Coronary artery (tissue), 2 donors: Measurements from ENCODE around the gene ARL3.

Experiments used
- DNase-seq: peaks from one replicate; pipeline ENCODE4 v3.0.0-alpha.2; 2017; ENCODE audit warnings: low spot score
- H3K27ac ChIP-seq, 2 donors: fragments of 200-600 bp; sonication (generic); one replicate each; pipeline ENCODE4 v1.5.1; 2016 to 2019
- H3K4me3 ChIP-seq: fragments of 200-600 bp; sonication (generic); 2 replicates; pipeline ENCODE4 v1.5.1; 2016; ENCODE audit warnings: mild to moderate bottlenecking, moderate library complexity
- TF ChIP-seq, protein P1 (sequence below): fragments of 200-600 bp; sonication (generic); IDR thresholded peaks from one replicate; pipeline ENCODE4 v1.5.1; 2019; ENCODE audit warnings: antibody characterized with exemption

ARL3 gene

DNA sequence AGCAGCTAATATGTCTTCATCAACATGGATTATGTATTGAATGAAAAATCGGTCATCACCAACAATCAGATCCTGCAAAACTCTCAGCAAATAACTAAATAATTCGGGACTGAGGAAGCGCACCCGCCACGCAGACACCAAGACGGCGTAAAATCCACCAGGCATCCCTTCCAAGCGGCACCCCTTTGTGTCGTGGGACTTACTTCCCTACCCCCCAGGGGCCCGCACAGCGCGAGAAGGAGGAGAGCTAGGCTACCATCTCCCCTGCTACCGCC is 721 bp downstream of the ARL3 start:
- DNase-seq = no peak

DNA sequence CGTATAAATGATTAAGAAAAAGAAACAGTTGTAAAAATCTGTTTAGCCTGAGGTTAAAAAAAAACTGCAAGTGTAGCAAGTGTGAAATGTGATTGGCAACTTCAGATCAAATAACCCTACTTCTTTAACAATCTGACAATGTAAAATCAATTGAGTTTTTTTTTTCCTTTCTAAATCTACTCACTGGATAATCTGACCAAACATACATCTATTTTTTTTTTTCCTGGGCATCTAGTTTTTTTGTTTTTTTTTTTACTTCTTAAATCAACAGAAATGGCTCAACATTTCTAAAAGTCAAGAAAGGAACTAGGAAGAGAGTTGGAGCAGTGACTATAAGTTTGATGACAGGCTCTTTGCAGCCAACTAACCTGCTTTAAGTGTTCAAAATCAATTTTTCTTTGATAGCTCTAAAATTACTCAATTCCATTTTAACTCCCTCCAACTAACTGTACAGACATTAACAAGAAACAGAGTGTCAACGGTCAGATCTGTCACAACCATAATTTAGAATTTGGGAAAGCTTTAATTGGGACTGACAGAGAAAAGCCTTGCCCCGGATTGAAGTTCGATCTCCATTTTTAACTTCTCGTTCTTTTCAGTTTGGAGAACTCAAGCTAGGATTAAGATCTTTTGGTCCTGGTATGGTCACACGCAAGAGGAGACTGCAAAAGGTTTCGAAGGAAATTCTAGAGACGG is 1.2 kb downstream of the ARL3 start:
- peak overlapping the region; percentile 82 to 90 for H3K27ac ChIP-seq
- TF ChIP-seq, protein P1, sequence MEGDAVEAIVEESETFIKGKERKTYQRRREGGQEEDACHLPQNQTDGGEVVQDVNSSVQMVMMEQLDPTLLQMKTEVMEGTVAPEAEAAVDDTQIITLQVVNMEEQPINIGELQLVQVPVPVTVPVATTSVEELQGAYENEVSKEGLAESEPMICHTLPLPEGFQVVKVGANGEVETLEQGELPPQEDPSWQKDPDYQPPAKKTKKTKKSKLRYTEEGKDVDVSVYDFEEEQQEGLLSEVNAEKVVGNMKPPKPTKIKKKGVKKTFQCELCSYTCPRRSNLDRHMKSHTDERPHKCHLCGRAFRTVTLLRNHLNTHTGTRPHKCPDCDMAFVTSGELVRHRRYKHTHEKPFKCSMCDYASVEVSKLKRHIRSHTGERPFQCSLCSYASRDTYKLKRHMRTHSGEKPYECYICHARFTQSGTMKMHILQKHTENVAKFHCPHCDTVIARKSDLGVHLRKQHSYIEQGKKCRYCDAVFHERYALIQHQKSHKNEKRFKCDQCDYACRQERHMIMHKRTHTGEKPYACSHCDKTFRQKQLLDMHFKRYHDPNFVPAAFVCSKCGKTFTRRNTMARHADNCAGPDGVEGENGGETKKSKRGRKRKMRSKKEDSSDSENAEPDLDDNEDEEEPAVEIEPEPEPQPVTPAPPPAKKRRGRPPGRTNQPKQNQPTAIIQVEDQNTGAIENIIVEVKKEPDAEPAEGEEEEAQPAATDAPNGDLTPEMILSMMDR = no peak
- no peak for DNase-seq
- peak overlapping the region; percentile 94 for H3K4me3 ChIP-seq

More for the DNA sequence above, 721 bp downstream of the ARL3 start:
- TF ChIP-seq, protein P1 = peak; percentile 3
- Histone ChIP-seq H3K4me3 (peak overlapping the region; percentile 94), H3K27ac (peak overlapping the region; percentile 82 to 90)

DNA sequence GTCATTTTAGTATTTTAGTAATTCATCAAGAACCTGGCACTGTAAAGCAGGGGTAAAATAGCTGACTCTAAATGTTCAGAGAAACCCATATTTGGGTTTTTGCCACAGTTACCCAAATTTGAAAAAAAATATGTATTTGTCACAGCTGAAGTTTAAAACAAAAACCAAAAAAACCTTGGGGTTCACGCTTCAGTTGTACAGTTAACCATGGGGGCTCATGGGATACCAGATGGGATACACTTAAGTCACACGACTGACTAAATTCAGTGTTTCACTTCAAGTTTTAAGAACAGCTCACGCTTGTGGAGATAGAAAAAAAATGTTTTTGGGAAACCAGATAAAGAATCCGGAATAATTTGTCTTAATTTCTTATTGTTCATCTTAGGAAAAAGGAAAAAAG is 2.1 kb downstream of the ARL3 start:
- TF ChIP-seq, protein P1 = no peak
- DNase-seq = no peak
- H3K27ac ChIP-seq = no peak overlapping the region
- H3K4me3 ChIP-seq = no peak overlapping the region

DNA sequence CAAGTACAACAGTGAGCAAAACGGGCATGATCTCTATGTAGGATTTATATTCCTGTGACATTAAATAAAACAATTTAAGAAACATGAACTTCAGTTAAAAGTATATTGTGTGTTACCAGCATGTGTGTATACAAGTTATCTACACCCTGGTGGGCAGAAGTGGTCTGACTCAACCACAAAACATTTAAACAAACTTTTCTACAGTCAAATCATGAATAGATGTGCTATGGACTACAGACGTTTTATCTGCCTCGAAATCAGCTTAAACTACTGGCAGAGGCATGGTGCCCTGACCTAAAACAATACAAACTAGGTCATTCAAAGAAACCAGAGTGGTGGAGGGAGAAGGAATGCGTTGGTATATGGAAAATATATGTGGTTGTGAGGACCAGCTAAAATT is 3.6 kb downstream of the ARL3 start:
- no peak overlapping the region for H3K27ac ChIP-seq
- TF ChIP-seq, protein P1 = no peak
- no peak overlapping the region for H3K4me3 ChIP-seq
- DNase-seq = no peak

DNA sequence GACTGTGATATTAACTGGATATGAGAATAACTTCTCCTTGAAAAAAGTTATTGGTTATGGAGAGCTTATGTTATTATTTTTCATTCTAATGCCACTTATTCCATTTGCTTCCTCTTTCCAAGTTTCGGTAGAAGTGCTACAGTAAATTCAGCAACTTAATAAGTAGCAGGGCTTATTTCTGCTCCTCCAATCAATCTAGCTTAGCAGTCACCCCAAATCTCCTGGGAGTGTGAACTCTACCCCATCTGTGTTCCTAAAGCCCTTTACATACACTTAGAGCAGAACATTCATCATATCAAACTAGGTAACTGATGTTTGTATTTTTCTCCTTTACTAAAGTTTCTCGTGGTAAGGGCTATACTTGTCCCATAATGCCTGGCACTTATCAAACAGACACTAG is 8.7 kb downstream of the ARL3 start:
- no peak overlapping the region for H3K4me3 ChIP-seq
- H3K27ac ChIP-seq = no peak overlapping the region
- TF ChIP-seq, protein P1 = no peak
- DNase-seq = no peak

DNA sequence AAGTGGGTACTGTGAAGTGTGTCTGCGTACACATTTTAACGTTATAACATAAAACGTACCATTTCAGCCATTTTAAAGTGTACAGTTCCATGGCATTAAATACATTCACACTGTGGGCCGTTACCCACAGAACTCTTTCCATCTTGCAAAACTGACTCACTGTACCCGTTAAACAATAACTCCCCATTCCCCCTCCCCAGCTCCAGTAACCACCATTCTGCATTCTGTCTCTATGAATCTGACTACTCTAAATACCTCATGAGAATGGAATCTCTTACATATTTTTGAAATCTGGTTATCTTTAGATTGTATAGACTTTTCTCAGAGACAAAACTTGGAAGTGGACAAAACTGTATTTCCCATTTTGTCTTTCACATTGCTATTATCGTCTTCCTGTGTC is 9.3 kb downstream of the ARL3 start:
- DNase-seq = no peak
- TF ChIP-seq, protein P1 = no peak
- no peak overlapping the region for H3K27ac ChIP-seq

DNA sequence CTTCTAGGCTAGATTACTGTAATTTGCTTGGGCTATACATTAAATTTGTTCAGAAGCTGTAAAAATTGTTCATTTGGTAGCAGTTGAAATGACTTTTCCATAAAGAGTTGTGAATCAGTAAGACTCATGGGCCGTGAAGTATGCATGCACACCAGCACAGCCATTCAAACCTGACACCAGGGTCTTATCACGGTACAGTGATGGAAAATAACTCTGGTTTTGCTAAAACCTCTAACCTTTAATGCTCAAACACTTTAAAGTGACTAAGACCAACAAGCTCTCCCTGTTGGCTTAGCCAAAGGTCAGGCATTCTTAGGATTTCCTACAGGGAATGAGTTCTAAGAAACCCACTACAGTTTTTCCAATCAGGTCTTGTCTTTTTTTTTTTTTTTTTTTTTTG is 11.5 kb downstream of the ARL3 start:
- TF ChIP-seq, protein P1 = no peak
- DNase-seq = no peak
- no peak overlapping the region for H3K4me3 ChIP-seq
- H3K27ac ChIP-seq = no peak overlapping the region

More for the DNA sequence above, 9.3 kb downstream of the ARL3 start:
- H3K4me3 ChIP-seq = no peak overlapping the region
